GM18873 (cell line): ENCODE data around the gene OR7G1.
"Not testable (repeated sequence)": the region's sequence is repeated elsewhere in the genome, so short reads cannot be mapped to it uniquely, and the experiment has no call there.

ENCODE experiments used
- ATAC-seq: cut with Tn5 transposase; IDR thresholded peaks from one replicate; pipeline ENCODE4 v1.9.1; 2021; ENCODE audit warnings: mild to moderate bottlenecking, moderate library complexity, moderate number of reproducible peaks; ENCODE audit not compliant: unreplicated experiment, low FRiP score

The OR7G1 gene

DNA sequence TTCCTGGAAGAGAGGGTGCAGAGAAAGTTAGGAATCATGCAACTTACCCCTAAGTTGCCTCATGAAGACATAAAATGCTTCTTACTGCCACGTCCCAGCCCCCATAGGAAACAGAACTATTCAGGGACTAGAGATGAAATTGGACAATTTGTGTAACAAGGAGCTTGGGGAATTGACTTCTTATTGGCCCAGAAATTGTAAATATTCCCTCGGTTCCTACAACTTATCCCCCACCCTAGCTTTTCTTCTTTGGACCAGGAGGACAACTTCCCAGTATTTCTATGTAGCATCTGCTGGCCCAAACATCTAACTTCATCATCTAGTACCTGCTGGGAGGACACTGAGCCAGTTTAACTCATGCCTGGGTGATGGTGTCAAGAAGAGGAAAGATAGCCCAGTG lies 28.8 kb downstream of the OR7G1 start, which contains the start of gene OR1M1:
Gene OR1M1 (plus strand): TSS at position 301 of the 400 bp plus-strand sequence. CDS start 6,184 bp downstream, outside the sequence.
- ATAC-seq, result no peak

DNA sequence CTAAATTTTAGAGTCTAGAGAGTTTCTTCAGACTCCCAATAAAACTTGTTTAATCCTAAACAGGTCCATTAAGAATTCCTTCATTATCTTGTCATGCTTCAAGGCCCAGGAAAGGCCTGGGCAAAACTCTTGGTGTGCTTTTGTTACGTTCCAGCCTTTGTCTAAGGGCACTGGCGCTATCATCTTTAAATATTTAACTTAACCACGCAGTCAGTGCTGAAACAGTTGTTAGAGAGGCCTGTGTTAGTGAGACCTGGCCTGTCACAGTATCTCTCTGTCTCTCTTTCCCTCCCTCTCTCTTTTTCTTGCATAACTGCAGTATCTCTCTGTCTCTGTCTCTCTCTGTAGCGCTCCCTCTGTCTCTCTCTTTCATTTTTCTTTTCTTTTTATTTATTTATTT lies 36.9 kb downstream of the OR7G1 start:
- no peak for ATAC-seq

DNA sequence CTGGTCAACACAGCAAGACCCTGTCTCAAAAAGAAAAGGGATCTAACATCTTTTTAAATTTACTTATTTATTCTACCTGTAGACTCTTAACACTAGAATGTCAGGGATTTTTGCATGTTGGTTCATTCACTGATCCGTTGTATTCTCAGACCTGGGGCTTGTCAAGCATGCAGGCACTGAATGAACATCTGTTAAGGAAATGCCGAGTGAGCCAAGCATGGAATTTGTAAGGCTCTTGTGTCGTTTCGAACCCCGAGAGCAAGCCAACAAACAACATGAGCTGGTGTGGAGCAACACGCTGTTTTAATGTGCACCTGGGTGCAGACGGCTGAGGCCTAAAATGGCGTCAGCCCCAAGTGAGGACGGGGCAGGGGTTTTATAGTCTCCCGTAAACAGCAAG lies 38.7 kb downstream of the OR7G1 start:
- no peak for ATAC-seq

DNA sequence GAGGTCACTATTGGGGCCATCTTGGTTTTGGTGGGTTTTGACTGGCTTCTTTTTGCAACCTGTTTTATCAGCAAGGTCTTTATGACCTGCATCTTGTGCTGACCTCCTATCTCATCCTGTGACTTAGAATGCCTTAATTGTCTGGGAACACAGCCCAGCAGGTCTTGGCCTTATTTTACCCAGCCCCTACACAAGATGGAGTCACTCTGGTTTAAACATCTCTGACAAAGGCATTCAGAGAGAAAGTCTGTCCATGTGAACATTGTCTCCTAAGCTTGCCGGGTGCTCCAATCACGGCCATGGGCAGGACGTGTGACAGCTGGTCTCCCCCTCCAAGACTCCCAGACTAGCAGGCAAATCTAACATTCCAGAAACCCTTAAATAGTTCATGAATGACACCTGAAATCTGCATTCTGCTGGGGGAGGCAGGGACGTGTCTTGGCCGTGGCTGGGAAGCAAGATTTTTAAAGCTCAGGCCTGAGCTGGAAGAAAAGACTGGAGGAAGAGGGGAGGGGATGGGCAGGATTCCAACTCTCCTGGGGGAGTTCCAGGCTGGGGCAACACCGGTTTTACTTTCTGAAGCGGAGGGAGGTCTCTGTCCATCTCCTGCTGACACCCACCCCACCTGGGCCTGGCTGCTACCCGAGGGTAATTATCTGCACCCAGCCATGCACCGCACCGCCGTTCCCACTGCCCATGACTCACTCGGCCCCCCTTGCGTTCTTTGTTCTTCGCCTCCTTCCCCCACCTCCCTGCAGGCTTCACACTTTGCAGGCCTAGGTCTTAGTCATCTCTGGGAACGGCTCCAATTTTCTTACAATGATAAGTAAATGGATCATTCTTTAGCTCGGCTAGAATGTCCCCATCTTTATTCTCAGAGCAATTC lies 40.3 kb downstream of the OR7G1 start:
- ATAC-seq, result no peak

DNA sequence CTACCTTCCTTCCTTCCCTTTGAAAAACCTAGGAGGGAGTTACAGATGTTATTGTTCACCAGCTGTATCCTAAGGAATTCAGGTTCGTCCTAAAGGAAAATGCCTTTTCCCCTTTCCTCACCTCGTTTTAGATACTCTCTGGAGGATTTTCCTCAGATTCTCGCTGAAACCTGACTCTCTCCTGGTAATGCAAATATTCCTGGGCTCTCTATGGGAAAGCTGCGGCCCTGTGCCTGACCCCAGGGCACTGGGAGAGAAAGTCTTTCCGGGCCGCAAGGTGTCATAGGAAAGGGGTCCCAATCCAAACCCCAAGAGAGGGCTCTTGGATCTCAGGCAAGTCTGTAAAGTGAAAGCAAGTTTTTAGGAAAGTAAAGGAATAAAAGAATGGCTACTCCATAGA lies 41.8 kb downstream of the OR7G1 start:
- no peak for ATAC-seq

DNA sequence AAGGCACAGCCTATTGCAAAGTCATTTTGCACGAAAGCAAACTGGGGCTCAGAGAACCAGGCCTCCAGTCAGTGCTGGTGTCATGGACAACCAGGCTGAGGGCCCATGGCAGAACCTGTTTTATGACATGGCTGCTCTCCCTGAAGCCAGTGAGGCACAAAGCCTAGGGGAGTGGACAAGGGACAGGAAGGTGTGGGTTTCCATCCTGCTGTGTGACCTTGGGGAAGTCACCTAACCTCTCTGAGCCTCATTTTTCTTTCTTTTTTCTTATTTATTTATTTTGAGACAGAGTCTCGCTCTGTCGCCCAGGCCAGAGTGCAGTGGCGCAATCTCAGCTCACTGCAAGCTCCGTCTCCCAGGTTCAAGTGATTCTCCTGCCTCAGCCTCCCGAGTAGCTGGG lies 43.8 kb downstream of the OR7G1 start:
- not testable (repeated sequence) for ATAC-seq

DNA sequence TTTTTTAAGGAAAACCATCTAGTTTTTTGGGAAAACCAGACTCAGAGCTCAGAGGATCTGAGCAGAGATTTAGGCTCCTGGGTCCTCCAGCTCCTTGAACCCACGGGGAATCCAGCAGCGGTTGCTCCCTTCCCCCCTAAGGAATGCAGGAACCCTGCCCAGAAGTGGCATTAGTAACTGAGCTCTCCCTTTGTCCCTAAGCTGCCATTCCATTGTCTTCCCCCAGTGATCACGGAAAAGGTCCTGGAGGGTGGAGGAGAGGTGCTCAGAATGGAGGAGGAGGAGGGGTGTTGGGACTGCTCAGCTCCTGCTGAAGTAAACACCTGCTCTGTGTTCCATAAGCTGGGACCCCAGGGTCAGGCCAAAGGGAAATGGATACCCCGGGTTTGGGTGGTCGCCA lies 45.5 kb downstream of the OR7G1 start:
- no peak for ATAC-seq

DNA sequence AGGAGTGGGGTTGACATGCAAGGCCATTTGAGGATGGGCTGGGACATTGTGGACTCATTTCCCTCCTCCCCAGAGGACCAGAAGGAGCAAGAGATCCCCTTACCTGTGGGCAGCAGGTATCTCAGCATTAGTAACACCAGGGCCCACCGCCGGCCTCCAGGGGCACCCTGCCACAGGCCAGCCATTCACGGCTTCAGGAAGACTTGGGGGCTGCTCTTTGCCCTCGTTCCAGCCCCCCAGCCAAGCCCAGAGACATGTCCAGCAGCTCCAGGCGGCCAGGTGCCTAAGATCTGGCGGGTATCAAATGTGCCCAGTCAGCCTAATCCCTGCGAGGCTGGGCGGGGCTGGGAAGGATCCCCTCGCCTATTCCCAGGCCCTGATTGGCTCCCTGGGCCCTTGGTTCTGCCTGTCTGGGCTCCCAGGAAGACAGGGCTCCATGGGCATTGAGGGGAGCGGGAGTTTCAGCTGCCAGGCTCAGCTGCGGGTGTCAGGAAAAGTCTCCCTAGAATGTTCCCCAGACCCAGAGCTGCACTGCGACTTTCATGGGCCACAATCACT lies 50.0 kb downstream of the OR7G1 start:
- ATAC-seq, result no peak
